Neural progenitor cell (in vitro differentiated cells): ENCODE results near the gene THRB. TPM values are rescaled to one million over a fixed set of nuclear protein-coding genes. Genes with fewer than 3 reads are reported as not detected.

Experiments used
- DNase-seq: peaks from one replicate; pipeline ENCODE4 v3.0.0-alpha.2; 2016; ENCODE audit warnings: low spot score
- H2AFZ ChIP-seq: fragments of 200-600 bp; sonication (generic); replicated peaks from 2 replicates; pipeline ENCODE4 v1.6.1; 2016; ENCODE audit warnings: antibody characterized with exemption
- H3F3A ChIP-seq: fragments of 200-600 bp; sonication (generic); 2 replicates; pipeline ENCODE4 v1.6.1; 2016; ENCODE audit warnings: antibody characterized with exemption, low read depth
- H3K27ac ChIP-seq: fragments of 200-600 bp; sonication (generic); 2 replicates; pipeline ENCODE4 v1.5.1; 2016; ENCODE audit warnings: mild to moderate bottlenecking
- H3K27me3 ChIP-seq: fragments of 200-600 bp; sonication (generic); 2 replicates; pipeline ENCODE4 v1.6.1; 2016; ENCODE audit warnings: mild to moderate bottlenecking, moderate library complexity
- H3K36me3 ChIP-seq: fragments of 200-600 bp; sonication (generic); 2 replicates; pipeline ENCODE4 v1.5.1; 2016
- H3K4me1 ChIP-seq: fragments of 200-600 bp; sonication (generic); 2 replicates; pipeline ENCODE4 v1.6.1; 2016; ENCODE audit warnings: mixed run types
- H3K4me2 ChIP-seq: fragments of 200-600 bp; sonication (generic); 2 replicates; pipeline ENCODE4 v1.6.1; 2016
- H3K4me3 ChIP-seq: fragments of 200-600 bp; sonication (generic); 2 replicates; pipeline ENCODE4 v1.5.1; 2016
- H3K79me2 ChIP-seq: fragments of 200-600 bp; sonication (generic); 2 replicates; pipeline ENCODE4 v1.6.1; 2016; ENCODE audit warnings: low read depth
- H3K9ac ChIP-seq: fragments of 200-600 bp; sonication (generic); 2 replicates; pipeline ENCODE4 v1.6.1; 2016
- H3K9me3 ChIP-seq: fragments of 200-600 bp; sonication (generic); 2 replicates; pipeline ENCODE4 v1.5.1; 2016; ENCODE audit warnings: low read depth
- H4K20me1 ChIP-seq: fragments of 200-600 bp; sonication (generic); 2 replicates; pipeline ENCODE4 v1.6.1; 2016; ENCODE audit warnings: low read depth
- H3K27ac Mint-ChIP-seq: 3 replicates; pipeline ENCODE4 v1.8.0; 2021; ENCODE audit warnings: mixed read lengths
- H3K27me3 Mint-ChIP-seq: 2 replicates; pipeline ENCODE4 v1.8.0; 2022; ENCODE audit warnings: low read depth, mild to moderate bottlenecking, inconsistent platforms, moderate library complexity, mixed read lengths; ENCODE audit not compliant: insufficient read depth
- H3K36me3 Mint-ChIP-seq: 3 replicates; pipeline ENCODE4 v1.8.0; 2021; ENCODE audit warnings: mixed read lengths
- H3K4me1 Mint-ChIP-seq: 3 replicates; pipeline ENCODE4 v1.8.0; 2021; ENCODE audit warnings: mixed read lengths
- H3K4me3 Mint-ChIP-seq: 3 replicates; pipeline ENCODE4 v1.8.0; 2021; ENCODE audit warnings: mild to moderate bottlenecking, moderate library complexity, mixed read lengths
- H3K9me3 Mint-ChIP-seq: 3 replicates; pipeline ENCODE4 v1.8.0; 2020; ENCODE audit warnings: mixed read lengths
- CTCF ChIP-seq: fragments of 200-600 bp; sonication (generic); IDR thresholded peaks from 2 replicates; pipeline ENCODE4 v1.5.1; 2017; ENCODE audit warnings: antibody characterized with exemption, mild to moderate bottlenecking
- EZH2 ChIP-seq: fragments of 200-600 bp; sonication (generic); IDR thresholded peaks from 2 replicates; pipeline ENCODE4 v1.6.1; 2017; ENCODE audit warnings: antibody characterized with exemption, mild to moderate bottlenecking, moderate library complexity
- EZH2phosphoT487 ChIP-seq: fragments of 200-600 bp; sonication (generic); IDR thresholded peaks from 2 replicates; pipeline ENCODE4 v1.6.1; 2017; ENCODE audit warnings: antibody characterized with exemption
- total RNA-seq: library from RNA; depleted of rRNA; stranded (reverse); fragments of >200 nt; gene quantifications from 2 replicates; pipeline ENCODE4 v1.2.3, GENCODE V29; 2015; ENCODE audit warnings: low replicate concordance

The THRB gene
- total RNA-seq, 1 donor from 2014 or later = 1.2 TPM

DNA sequence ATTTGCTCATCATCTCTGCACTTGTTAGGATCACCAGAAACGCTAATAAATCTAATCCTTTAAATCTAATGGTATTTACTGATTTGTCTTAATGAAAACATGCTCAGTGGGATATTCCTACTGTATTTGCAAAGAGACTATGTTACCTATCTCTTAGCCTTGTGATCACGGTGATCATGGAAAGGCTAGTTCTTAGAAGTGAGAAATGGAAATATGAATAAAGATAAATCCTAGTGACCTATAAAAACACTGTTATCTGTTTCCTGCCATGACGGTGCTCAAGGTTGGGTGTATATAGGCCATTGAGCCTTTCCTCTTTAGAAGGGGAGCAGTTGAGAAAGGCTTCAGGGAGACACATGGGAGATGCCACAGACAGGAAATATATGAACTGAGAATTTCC lies 116.3 kb downstream of the THRB start:
- H3K9me3 ChIP-seq = no peaks in the 10 kb centered on the region
- H3F3A ChIP-seq = no peaks in the 10 kb centered on the region
- H3K27ac ChIP-seq = no peak overlapping the region
- no peak overlapping the region for H3K4me3 ChIP-seq
- H3K79me2 ChIP-seq = no peaks in the 10 kb centered on the region
- H3K36me3 ChIP-seq = no peaks in the 10 kb centered on the region
- H3K27me3 Mint-ChIP-seq = no peaks in the 10 kb centered on the region
- no peak overlapping the region for H3K4me2 ChIP-seq
- H3K4me1 Mint-ChIP-seq = peaks cover 3% of the 10 kb centered on the region
- no peak for TF ChIP-seq CTCF
- TF ChIP-seq EZH2 = no peak
- TF ChIP-seq EZH2phosphoT487 = no peak
- H3K27ac Mint-ChIP-seq = no peak overlapping the region
- H3K36me3 Mint-ChIP-seq = no peaks in the 10 kb centered on the region
- H3K4me1 ChIP-seq = peaks cover 5% of the 10 kb centered on the region
- H2AFZ ChIP-seq = no peak overlapping the region
- no peak for DNase-seq
- no peak overlapping the region for H3K4me3 Mint-ChIP-seq
- H3K9me3 Mint-ChIP-seq = no peaks in the 10 kb centered on the region
- H4K20me1 ChIP-seq = no peaks in the 10 kb centered on the region
- no peaks in the 10 kb centered on the region for H3K27me3 ChIP-seq
- no peak overlapping the region for H3K9ac ChIP-seq

GRCh38 chr3:24377218-24377993 lies 117.2 kb downstream of the THRB start:
- Histone ChIP-seq H3K4me3 (no peak overlapping the region), H3K79me2 (no peaks in the 10 kb centered on the region), H4K20me1 (no peaks in the 10 kb centered on the region), H3K9ac (no peak overlapping the region), H3K4me1 (peaks cover 5% of the 10 kb centered on the region), H3K9me3 (no peaks in the 10 kb centered on the region), H2AFZ (no peak overlapping the region), H3K27me3 (no peaks in the 10 kb centered on the region), H3K27ac (no peak overlapping the region), H3K36me3 (no peaks in the 10 kb centered on the region), H3K4me2 (no peak overlapping the region), H3F3A (no peaks in the 10 kb centered on the region)
- TF ChIP-seq CTCF = no peak
- TF ChIP-seq EZH2 = no peak
- TF ChIP-seq EZH2phosphoT487 = no peak
- no peak overlapping the region for H3K4me3 Mint-ChIP-seq
- no peak overlapping the region for H3K27ac Mint-ChIP-seq
- H3K36me3 Mint-ChIP-seq = no peaks in the 10 kb centered on the region
- H3K4me1 Mint-ChIP-seq = peaks cover 3% of the 10 kb centered on the region
- no peaks in the 10 kb centered on the region for H3K27me3 Mint-ChIP-seq
- DNase-seq = no peak
- H3K9me3 Mint-ChIP-seq = no peaks in the 10 kb centered on the region

DNA sequence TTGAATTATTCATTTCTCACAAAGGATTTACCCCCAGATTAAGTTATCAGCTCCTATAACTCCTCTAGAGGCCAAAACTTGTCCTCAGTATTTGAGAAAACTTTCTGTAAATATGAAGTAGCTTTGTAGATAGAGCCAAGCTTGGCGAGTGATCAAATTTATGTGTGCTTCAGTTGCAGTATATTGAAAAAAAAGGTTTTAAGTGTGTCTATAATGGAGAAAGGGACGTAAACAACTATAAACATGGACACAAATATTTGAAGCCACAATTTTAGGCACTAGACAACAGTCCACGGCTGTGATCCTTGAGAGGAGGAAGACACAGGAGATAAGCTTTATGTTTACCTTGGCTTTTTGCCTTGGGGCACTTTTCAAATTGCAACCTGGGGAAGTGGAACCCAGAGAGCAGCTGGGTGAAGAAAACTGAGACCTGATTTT lies 118.7 kb downstream of the THRB start:
- H3K4me3 ChIP-seq = no peak overlapping the region
- H3K9ac ChIP-seq = no peak overlapping the region
- Mint-ChIP-seq H3K27me3 (no peaks in the 10 kb centered on the region), H3K4me3 (no peak overlapping the region), H3K9me3 (no peaks in the 10 kb centered on the region), H3K27ac (no peak overlapping the region), H3K36me3 (no peaks in the 10 kb centered on the region), H3K4me1 (peaks cover 3% of the 10 kb centered on the region)
- TF ChIP-seq EZH2phosphoT487 = no peak
- H3K4me1 ChIP-seq = peaks cover 5% of the 10 kb centered on the region
- no peak overlapping the region for H2AFZ ChIP-seq
- H3K36me3 ChIP-seq = no peaks in the 10 kb centered on the region
- no peaks in the 10 kb centered on the region for H3K9me3 ChIP-seq
- H3K27ac ChIP-seq = no peak overlapping the region
- no peak for DNase-seq
- no peak overlapping the region for H3K4me2 ChIP-seq
- no peaks in the 10 kb centered on the region for H4K20me1 ChIP-seq
- H3K27me3 ChIP-seq = no peaks in the 10 kb centered on the region
- H3F3A ChIP-seq = no peaks in the 10 kb centered on the region
- no peaks in the 10 kb centered on the region for H3K79me2 ChIP-seq

DNA sequence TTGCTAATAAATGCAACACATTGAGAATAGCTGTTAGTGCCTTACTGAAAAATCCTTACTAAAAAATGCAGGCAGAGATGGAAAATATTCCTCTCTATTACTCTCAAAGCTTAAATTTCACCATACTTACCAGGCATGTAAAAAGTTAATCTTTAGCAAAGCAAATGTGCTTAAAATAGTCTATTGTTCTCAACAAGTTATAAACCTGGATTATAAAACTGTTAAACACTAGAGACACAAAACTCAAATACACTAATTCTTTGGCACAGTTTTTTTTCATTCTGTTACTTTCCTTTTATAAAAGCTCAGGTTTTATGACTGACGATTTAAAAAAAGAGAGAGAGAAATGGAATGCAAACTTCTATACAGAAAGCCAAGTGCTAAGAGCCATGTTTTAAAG lies 119.8 kb downstream of the THRB start:
- Histone ChIP-seq H3K27me3 (no peaks in the 10 kb centered on the region), H3F3A (no peaks in the 10 kb centered on the region), H3K27ac (no peak overlapping the region), H3K4me1 (peaks cover 5% of the 10 kb centered on the region), H3K79me2 (no peaks in the 10 kb centered on the region), H3K9me3 (no peaks in the 10 kb centered on the region), H3K4me3 (no peak overlapping the region), H3K4me2 (no peak overlapping the region), H4K20me1 (no peaks in the 10 kb centered on the region), H2AFZ (no peak overlapping the region), H3K36me3 (no peaks in the 10 kb centered on the region), H3K9ac (no peak overlapping the region)
- no peaks in the 10 kb centered on the region for H3K36me3 Mint-ChIP-seq
- no peaks in the 10 kb centered on the region for H3K9me3 Mint-ChIP-seq
- H3K4me3 Mint-ChIP-seq = no peak overlapping the region
- no peak for DNase-seq
- no peak overlapping the region for H3K27ac Mint-ChIP-seq
- TF ChIP-seq CTCF (no peak), EZH2 (no peak), EZH2phosphoT487 (no peak)
- no peaks in the 10 kb centered on the region for H3K27me3 Mint-ChIP-seq
- H3K4me1 Mint-ChIP-seq = peaks cover 3% of the 10 kb centered on the region
